Endothelial cell of umbilical vein (primary cell): ENCODE data around the gene CHML. TPM values are rescaled to one million over a fixed set of nuclear protein-coding genes. Genes with fewer than 3 reads are reported as not detected.

ENCODE experiments used
- BruUV-seq: library from RNA; stranded (reverse); fragments of 400-500 nt; replicated peaks from 2 replicates; lab custom pipeline; 2021; lab: Mats Ljungman, UMichigan
- CTCF ChIA-PET: fragments of 300-600, 350-600 bp; sonication (Branson Sonifier 250); formaldehyde crosslinking; loops from one replicate; lab custom pipeline; 2021; ENCODE audit warnings: antibody characterized with exemption, inconsistent platforms; lab: Charles Lee
- POLR2A ChIA-PET: fragments of 300-600, 350-600 bp; sonication (Branson Sonifier 250); formaldehyde crosslinking; loops from one replicate; lab custom pipeline; 2021; ENCODE audit warnings: antibody characterized with exemption, inconsistent platforms; lab: Charles Lee
- DNase-seq: peaks from one replicate; pipeline ENCODE4 v3.0.0-alpha.2; 2011; ENCODE audit warnings: low read depth, low spot score
- FAIRE-seq: peaks from 2 replicates; lab custom pipeline; 2011; peaks lifted over from hg19 to GRCh38; lab: Jason Lieb, UNC
- H2AFZ ChIP-seq: 2 replicates; pipeline ENCODE4 v1.6.0; 2012; ENCODE audit warnings: low read depth, low read length, control low read depth, inconsistent platforms
- H3K27ac ChIP-seq: 2 replicates; pipeline ENCODE4 v1.5.1; 2011; ENCODE audit warnings: low read depth, mild to moderate bottlenecking, control low read depth, low read length, moderate library complexity; ENCODE audit not compliant: insufficient read depth
- H3K27me3 ChIP-seq, 2 experiments: 2 replicates each; pipeline versions ENCODE4 v1.6.0 to v1.6.1; 2011; ENCODE audit warnings: low read length in 2 of 2, mixed read lengths in 1 of 2; ENCODE audit not compliant: control insufficient read depth in 2 of 2, insufficient read depth in 2 of 2
- H3K36me3 ChIP-seq, 2 experiments: 2 replicates in 1 of 2; 3 replicates in 1 of 2; pipeline ENCODE4 v1.5.1; 2011; ENCODE audit warnings: low read length in 2 of 2, mild to moderate bottlenecking in 1 of 2, moderate library complexity in 1 of 2; ENCODE audit not compliant: control insufficient read depth in 2 of 2, insufficient read depth in 2 of 2; ENCODE audit errors: extremely low read depth in 1 of 2
- H3K4me1 ChIP-seq: 3 replicates; pipeline ENCODE4 v1.5.1; 2011; ENCODE audit warnings: mild to moderate bottlenecking, low read length; ENCODE audit not compliant: control insufficient read depth, insufficient read depth; ENCODE audit errors: extremely low read depth
- H3K4me2 ChIP-seq: 2 replicates; pipeline ENCODE4 v1.6.1; 2011; ENCODE audit warnings: low read length, control low read depth, mixed read lengths; ENCODE audit not compliant: insufficient read depth
- H3K4me3 ChIP-seq, 3 experiments: fragments of 200-600 bp in 1 of 3; sonication (generic), shearing (Covaris generic) in 1 of 3; replicated peaks in 1 of 3; 2 replicates each; pipeline ENCODE4 v1.5.1; 2011 to 2016; ENCODE audit warnings: control low read depth in 3 of 3, low read length in 3 of 3, mild to moderate bottlenecking in 2 of 3, inconsistent platforms in 1 of 3, low read depth in 1 of 3, moderate library complexity in 1 of 3; ENCODE audit not compliant: insufficient read depth in 1 of 3
- H3K79me2 ChIP-seq: 2 replicates; pipeline ENCODE4 v1.6.0; 2012; ENCODE audit warnings: low read length, inconsistent platforms; ENCODE audit not compliant: control insufficient read depth, insufficient read depth
- H3K9ac ChIP-seq: replicated peaks from 2 replicates; pipeline ENCODE3; 2011; ENCODE audit warnings: low read length, control low read depth; ENCODE audit not compliant: insufficient read depth; ENCODE audit errors: extremely low read depth
- H3K9me1 ChIP-seq: replicated peaks from 3 replicates; pipeline ENCODE4 v1.6.0; 2011; ENCODE audit warnings: mild to moderate bottlenecking, low read length; ENCODE audit not compliant: control insufficient read depth, insufficient read depth; ENCODE audit errors: extremely low read depth
- H3K9me3 ChIP-seq: replicated peaks from 2 replicates; pipeline ENCODE4 v1.5.1; 2012; ENCODE audit warnings: low read length, inconsistent platforms; ENCODE audit not compliant: control insufficient read depth, insufficient read depth
- H4K20me1 ChIP-seq: replicated peaks from 2 replicates; pipeline ENCODE3; 2011; ENCODE audit warnings: mild to moderate bottlenecking, low read length; ENCODE audit not compliant: control insufficient read depth, insufficient read depth; ENCODE audit errors: extremely low read depth
- CTCF ChIP-seq, 2 donors: IDR thresholded peaks; 1 replicate in 1 of 2; 2 replicates in 1 of 2; pipeline ENCODE4 v1.5.1; 2011; ENCODE audit warnings: low read length in 2 of 2, mild to moderate bottlenecking in 2 of 2, moderate library complexity in 2 of 2, control low read depth in 1 of 2, inconsistent platforms in 1 of 2, low read depth in 1 of 2; ENCODE audit not compliant: insufficient read depth in 1 of 2; ENCODE audit errors: extremely low read depth in 1 of 2
- EZH2 ChIP-seq: IDR thresholded peaks from 2 replicates; pipeline ENCODE4 v1.6.1; 2012; ENCODE audit warnings: borderline replicate concordance, low read depth, mild to moderate bottlenecking, moderate library complexity, low read length, inconsistent platforms; ENCODE audit not compliant: severe bottlenecking
- FOS ChIP-seq: IDR thresholded peaks from 2 replicates; pipeline ENCODE4 v1.6.1; 2011; ENCODE audit warnings: mild to moderate bottlenecking, low read length, moderate library complexity, borderline replicate concordance; ENCODE audit not compliant: insufficient read depth
- GATA2 ChIP-seq: IDR thresholded peaks from 2 replicates; pipeline ENCODE4 v1.7.0; 2011; ENCODE audit warnings: low read depth, mild to moderate bottlenecking, moderate library complexity, mixed read lengths, low read length; ENCODE audit not compliant: insufficient read length, insufficient read depth
- JUN ChIP-seq: IDR thresholded peaks from 2 replicates; pipeline ENCODE4 v1.6.1; 2011; ENCODE audit warnings: borderline replicate concordance, low read depth; ENCODE audit not compliant: insufficient read length, insufficient read depth
- MAX ChIP-seq: IDR thresholded peaks from 2 replicates; pipeline ENCODE4 v1.6.1; 2011; ENCODE audit not compliant: insufficient read depth, insufficient read length
- MYC ChIP-seq: IDR thresholded peaks from one replicate; pipeline ENCODE4 v1.6.1; 2011; ENCODE audit warnings: mild to moderate bottlenecking, low read depth, low read length
- POLR2A ChIP-seq: IDR thresholded peaks from 2 replicates; pipeline ENCODE4 v1.6.1; 2012; ENCODE audit warnings: low read depth, mild to moderate bottlenecking, control low read depth, low read length
- POLR2AphosphoS5 ChIP-seq: IDR thresholded peaks from 2 replicates; pipeline ENCODE4 v1.6.1; 2012; ENCODE audit warnings: low read depth, mild to moderate bottlenecking, control low read depth, low read length, moderate library complexity; ENCODE audit not compliant: insufficient read depth
- dilution Hi-C: fragments of 300-500 bp; cut with MboI; formaldehyde crosslinking; loops from one replicate; pipeline ENCODE4 v1.15.0; 2019; ENCODE audit warnings: low sequenced_read_pairs; ENCODE audit not compliant: extremely low pct_ligation_motif_present
- intact Hi-C: fragments of 100-400 bp; cut with micrococcal nuclease; formaldehyde crosslinking; loops from one replicate; pipeline ENCODE4 v1.10.0; 2022
- polyA plus RNA-seq, 4 experiments: library from polyadenylated mRNA; depleted of rRNA in 3 of 4; stranded (reverse) in 3 of 4; unstranded in 1 of 4; fragments of >200 nt; gene quantifications; 2 replicates each; pipeline versions ENCODE4 v1.2.1 to v1.2.3, GENCODE V29; 2011 to 2012; ENCODE audit warnings: missing spikeins in 1 of 4
- total RNA-seq: library from RNA; stranded (reverse); gene quantifications from 2 replicates; pipeline ENCODE4 v1.2.3, GENCODE V29; 2021

Gene CHML
- total and polyA plus RNA-seq, 2 donors (not counting 3 experiments of a cell fraction or from before 2014, with no cell fraction given): 3.3 to 22.3 TPM

- dilution Hi-C loops: no loop called here
- no TSS peak for BruUV-seq
Measured at GRCh38 chr1:241630476-241630875, 9.7 kb downstream of the CHML start.

More at GRCh38 chr1:241630476-241630875, 9.7 kb downstream of the CHML start:
- no peaks in the 10 kb centered on the region for H3K4me1 ChIP-seq
- ChIA-PET CTCF (interaction anchor here (2.1 kb wide), 1 partner anchor 19 kb away, joined by 18 read pairs; no protein-coding TSS in a partner anchor), POLR2A (no interaction called here)
- H3K27ac ChIP-seq: no peak overlapping the region
- H3K79me2 ChIP-seq: peaks cover 20% of the 10 kb centered on the region
- H2AFZ ChIP-seq: no peak overlapping the region
- intact Hi-C loops: loop anchor here (2.0 to 10.0 kb wide), 2 partner anchors 276 to 740 kb away; partner anchors contain the start of gene RGS7
- H3K9me1 ChIP-seq: no peaks in the 10 kb centered on the region
- H3K9ac ChIP-seq: no peak overlapping the region
- no peak for TF ChIP-seq MYC
- TF ChIP-seq GATA2: no peak
- TF ChIP-seq POLR2AphosphoS5: no peak
- no peak for TF ChIP-seq CTCF (IDR thresholded peaks at IDR 0.05; ENCODE audit: extremely low read depth in 1 of 2, insufficient read depth in 1 of 2, low read depth in 1 of 2, low read length in 2 of 2)
- TF ChIP-seq JUN: no peak
- TF ChIP-seq POLR2A: no peak
- TF ChIP-seq FOS: no peak
- TF ChIP-seq MAX: no peak
- no peak for TF ChIP-seq EZH2
- no peaks in the 10 kb centered on the region for H3K9me3 ChIP-seq
- peaks cover 1 to 5% of the 10 kb centered on the region in 2 experiments for H3K36me3 ChIP-seq
- no peaks in the 10 kb centered on the region for H3K27me3 ChIP-seq
- peaks cover 4% of the 10 kb centered on the region for H4K20me1 ChIP-seq
- H3K4me2 ChIP-seq: no peak overlapping the region
- H3K4me3 ChIP-seq: no peak overlapping the region
- no peak for DNase-seq
- FAIRE-seq: no peak
